ENCODE results near the gene SSNA1.

DNA sequence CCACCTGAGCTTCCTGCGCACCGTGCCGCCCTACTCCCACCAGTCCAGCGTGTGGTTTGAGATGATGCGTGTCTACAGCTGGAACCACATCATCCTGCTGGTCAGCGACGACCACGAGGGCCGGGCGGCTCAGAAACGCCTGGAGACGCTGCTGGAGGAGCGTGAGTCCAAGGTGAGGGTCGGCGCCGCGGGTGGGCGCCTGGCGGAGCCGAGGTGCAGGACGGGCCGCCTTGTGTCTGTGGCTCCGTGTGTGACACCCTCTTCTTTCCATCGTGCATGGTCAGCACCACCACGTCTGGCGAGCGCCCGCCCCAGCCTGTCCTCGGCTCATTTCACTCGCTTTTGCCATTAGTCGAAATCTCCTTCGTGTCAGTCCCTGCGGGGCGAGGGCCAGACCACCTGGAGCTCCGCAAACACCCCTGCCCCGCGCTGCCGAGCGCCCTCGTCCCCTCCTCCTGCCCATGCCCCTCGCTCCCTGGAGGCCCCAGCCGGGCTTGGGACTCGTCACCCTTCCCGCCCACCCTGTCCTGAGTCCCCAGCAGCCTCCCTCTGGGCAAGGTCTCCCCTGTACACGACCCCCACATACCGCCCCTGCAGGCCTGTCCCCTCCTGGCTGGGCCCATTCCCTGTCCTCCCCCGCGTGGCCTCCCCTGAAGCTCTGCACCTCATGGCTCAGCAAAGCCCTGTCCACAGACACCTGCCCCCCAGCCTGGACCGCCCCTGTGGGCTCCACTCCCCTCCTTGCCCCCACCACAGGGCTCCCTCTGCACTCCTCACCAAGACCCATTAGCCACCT is 42.5 kb upstream of the SSNA1 start:
- TF ChIP-seq, protein P1, sequence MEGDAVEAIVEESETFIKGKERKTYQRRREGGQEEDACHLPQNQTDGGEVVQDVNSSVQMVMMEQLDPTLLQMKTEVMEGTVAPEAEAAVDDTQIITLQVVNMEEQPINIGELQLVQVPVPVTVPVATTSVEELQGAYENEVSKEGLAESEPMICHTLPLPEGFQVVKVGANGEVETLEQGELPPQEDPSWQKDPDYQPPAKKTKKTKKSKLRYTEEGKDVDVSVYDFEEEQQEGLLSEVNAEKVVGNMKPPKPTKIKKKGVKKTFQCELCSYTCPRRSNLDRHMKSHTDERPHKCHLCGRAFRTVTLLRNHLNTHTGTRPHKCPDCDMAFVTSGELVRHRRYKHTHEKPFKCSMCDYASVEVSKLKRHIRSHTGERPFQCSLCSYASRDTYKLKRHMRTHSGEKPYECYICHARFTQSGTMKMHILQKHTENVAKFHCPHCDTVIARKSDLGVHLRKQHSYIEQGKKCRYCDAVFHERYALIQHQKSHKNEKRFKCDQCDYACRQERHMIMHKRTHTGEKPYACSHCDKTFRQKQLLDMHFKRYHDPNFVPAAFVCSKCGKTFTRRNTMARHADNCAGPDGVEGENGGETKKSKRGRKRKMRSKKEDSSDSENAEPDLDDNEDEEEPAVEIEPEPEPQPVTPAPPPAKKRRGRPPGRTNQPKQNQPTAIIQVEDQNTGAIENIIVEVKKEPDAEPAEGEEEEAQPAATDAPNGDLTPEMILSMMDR (IDR thresholded peaks at IDR 0.05), result no peak
- TF ChIP-seq POLR2A (IDR thresholded peaks at IDR 0.05), result no peak

Measured in ovary (tissue), 3 donors.